Keratinocyte (primary cell): Measurements from ENCODE around the gene GID8. TPM values are rescaled to one million over a fixed set of nuclear protein-coding genes. Genes with fewer than 3 reads are reported as not detected.

Source experiments
- DNase-seq: peaks from one replicate; pipeline ENCODE4 v3.0.0-alpha.2; 2011; ENCODE audit warnings: low read depth, missing footprints, low spot score
- FAIRE-seq: peaks from 2 replicates; lab custom pipeline; 2011; peaks lifted over from hg19 to GRCh38; lab: Jason Lieb, UNC
- H2AFZ ChIP-seq: 2 replicates; pipeline ENCODE4 v1.6.0; 2012; ENCODE audit warnings: low read length, control low read depth, inconsistent platforms; ENCODE audit not compliant: control insufficient read depth
- H3K27ac ChIP-seq: 2 replicates; pipeline ENCODE4 v1.5.1; 2011; ENCODE audit warnings: low read length; ENCODE audit not compliant: control insufficient read depth, insufficient read depth
- H3K27me3 ChIP-seq: 3 replicates; pipeline ENCODE4 v1.6.0; 2011; ENCODE audit warnings: low read length; ENCODE audit not compliant: control insufficient read depth, insufficient read depth; ENCODE audit errors: extremely low read depth
- H3K36me3 ChIP-seq, 2 experiments: 2 replicates in 1 of 2; 3 replicates in 1 of 2; pipeline ENCODE4 v1.5.1; 2011; ENCODE audit warnings: low read length in 2 of 2, mild to moderate bottlenecking in 1 of 2; ENCODE audit not compliant: control insufficient read depth in 2 of 2, insufficient read depth in 2 of 2; ENCODE audit errors: extremely low read depth in 1 of 2
- H3K4me1 ChIP-seq: 3 replicates; pipeline ENCODE4 v1.5.1; 2011; ENCODE audit warnings: low read length; ENCODE audit not compliant: control insufficient read depth, insufficient read depth; ENCODE audit errors: extremely low read depth
- H3K4me2 ChIP-seq: 3 replicates; pipeline ENCODE4 v1.6.0; 2011; ENCODE audit warnings: low read depth, low read length; ENCODE audit not compliant: control insufficient read depth, insufficient read depth; ENCODE audit errors: extremely low read depth
- H3K4me3 ChIP-seq, 3 experiments: fragments of 200-600 bp in 1 of 3; sonication (generic) in 1 of 3; 2 replicates in 2 of 3; 3 replicates in 1 of 3; pipeline ENCODE4 v1.5.1; 2011 to 2016; ENCODE audit warnings: low read length in 3 of 3, mild to moderate bottlenecking in 3 of 3, control low read depth in 2 of 3, inconsistent platforms in 1 of 3, low read depth in 1 of 3, mixed read lengths in 1 of 3, mixed run types in 1 of 3, moderate library complexity in 1 of 3; ENCODE audit not compliant: control insufficient read depth in 2 of 3, insufficient read depth in 2 of 3; ENCODE audit errors: extremely low read depth in 1 of 3
- H3K79me2 ChIP-seq: 2 replicates; pipeline ENCODE4 v1.6.0; 2012; ENCODE audit warnings: low read length; ENCODE audit not compliant: control insufficient read depth, insufficient read depth
- H3K9ac ChIP-seq: 3 replicates; pipeline ENCODE4 v1.6.0; 2011; ENCODE audit warnings: low read length; ENCODE audit not compliant: control insufficient read depth, insufficient read depth; ENCODE audit errors: extremely low read depth
- H3K9me1 ChIP-seq: 3 replicates; pipeline ENCODE4 v1.6.0; 2011; ENCODE audit warnings: low read length; ENCODE audit not compliant: control insufficient read depth, insufficient read depth; ENCODE audit errors: extremely low read depth
- H3K9me3 ChIP-seq: 2 replicates; pipeline ENCODE4 v1.5.1; 2012; ENCODE audit warnings: low read depth, low read length; ENCODE audit not compliant: control insufficient read depth
- H4K20me1 ChIP-seq: 3 replicates; pipeline ENCODE4 v1.6.0; 2011; ENCODE audit warnings: low read length; ENCODE audit not compliant: control insufficient read depth, insufficient read depth; ENCODE audit errors: extremely low read depth
- EZH2 ChIP-seq: IDR thresholded peaks from one replicate; pipeline ENCODE4 v1.6.1; 2012; ENCODE audit warnings: inconsistent platforms, mild to moderate bottlenecking, low read length, moderate library complexity
- dilution Hi-C: fragments of 300-500 bp; cut with MboI; formaldehyde crosslinking; loops from one replicate; pipeline ENCODE4 v1.7.0; 2020; ENCODE audit warnings: low sequenced_read_pairs; ENCODE audit not compliant: extremely low pct_ligation_motif_present
- polyA plus RNA-seq, 5 experiments: library from polyadenylated mRNA; depleted of rRNA in 3 of 5; stranded (reverse) in 3 of 5; stranded (forward) in 1 of 5; unstranded in 1 of 5; fragments of >200 nt; gene quantifications; 1 replicate in 1 of 5; 2 replicates in 3 of 5; 3 replicates in 1 of 5; pipeline versions ENCODE4 v1.2.1 to v1.2.3, GENCODE V29; 2011 to 2012; ENCODE audit warnings: missing spikeins in 2 of 5, low read depth in 1 of 5, low replicate concordance in 1 of 5
- TF ChIP-seq, protein P1 (sequence below), 3 experiments: IDR thresholded peaks in 1 of 3; conservative IDR thresholded peaks in 1 of 3; optimal IDR thresholded peaks in 1 of 3; 2 replicates in 2 of 3; 3 replicates in 1 of 3; pipeline versions ENCODE3 to v1.5.1; 2011; ENCODE audit warnings: low read length in 3 of 3, mild to moderate bottlenecking in 3 of 3, moderate library complexity in 2 of 3, control low read depth in 1 of 3, inconsistent platforms in 1 of 3; ENCODE audit not compliant: insufficient read depth in 2 of 3; ENCODE audit errors: extremely low read depth in 1 of 3

Gene GID8
- polyA plus RNA-seq, 1 donor (not counting 4 experiments of a cell fraction or from before 2014, with no cell fraction given): 23.7 TPM

DNA sequence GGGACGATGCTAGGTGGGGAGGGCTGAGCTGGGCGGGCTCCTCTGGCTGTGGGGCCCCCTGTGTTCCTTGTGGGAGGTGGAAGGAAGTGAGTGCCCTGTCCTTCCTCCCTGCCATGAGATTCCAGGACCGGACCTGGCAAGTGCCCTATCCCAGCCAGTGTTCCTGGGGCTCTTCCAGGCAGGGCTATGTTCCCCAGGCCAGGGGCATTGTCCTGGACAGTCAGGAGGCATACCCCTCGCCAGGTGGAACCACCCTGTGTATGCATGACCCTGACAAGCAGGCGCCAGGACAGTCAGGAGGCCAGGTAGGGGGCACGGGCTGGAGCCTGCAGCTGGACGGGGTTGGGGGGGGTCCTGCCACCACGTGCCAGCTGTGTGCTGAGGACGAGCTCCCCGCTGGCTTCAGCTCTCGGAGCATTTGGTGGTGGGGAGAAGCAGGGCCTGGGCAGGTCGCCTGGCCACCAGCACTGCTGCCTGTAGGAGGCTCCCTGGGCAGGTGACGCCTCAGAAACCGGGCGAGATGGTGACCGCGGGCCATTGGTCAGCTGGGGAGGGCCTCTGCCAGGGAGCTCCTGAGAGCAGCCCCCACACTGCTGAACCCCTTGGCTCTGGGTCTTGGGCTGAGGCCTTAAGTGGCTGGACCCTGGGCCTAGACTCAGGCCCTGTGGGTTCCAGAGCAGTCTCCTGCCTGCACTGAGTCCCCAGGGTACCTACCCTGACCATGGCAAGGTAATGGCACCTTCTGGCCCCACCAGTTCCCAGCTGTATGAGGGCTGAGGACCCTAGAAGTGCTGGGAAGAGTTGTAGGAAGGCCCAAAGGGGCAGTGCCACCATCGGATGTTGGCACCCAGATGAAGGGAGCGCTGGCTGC is 15.3 kb downstream of the GID8 start:
- Histone ChIP-seq H3K9me1 (no peaks in the 10 kb centered on the region), H3K4me2 (peak overlapping the region; percentile 37), H3K36me3 (peaks cover 0 to 5% of the 10 kb centered on the region in 2 experiments), H3K27ac (no peak overlapping the region), H3K4me3 (no peak overlapping the region), H4K20me1 (no peaks in the 10 kb centered on the region), H3K79me2 (no peaks in the 10 kb centered on the region), H2AFZ (peak overlapping the region; percentile 22), H3K27me3 (peaks cover 4% of the 10 kb centered on the region), H3K9me3 (no peaks in the 10 kb centered on the region), H3K9ac (no peak overlapping the region), H3K4me1 (peaks cover 3% of the 10 kb centered on the region)
- no peak for FAIRE-seq
- dilution Hi-C loops: no loop called here
- DNase-seq: no peak
- TF ChIP-seq, protein P1, sequence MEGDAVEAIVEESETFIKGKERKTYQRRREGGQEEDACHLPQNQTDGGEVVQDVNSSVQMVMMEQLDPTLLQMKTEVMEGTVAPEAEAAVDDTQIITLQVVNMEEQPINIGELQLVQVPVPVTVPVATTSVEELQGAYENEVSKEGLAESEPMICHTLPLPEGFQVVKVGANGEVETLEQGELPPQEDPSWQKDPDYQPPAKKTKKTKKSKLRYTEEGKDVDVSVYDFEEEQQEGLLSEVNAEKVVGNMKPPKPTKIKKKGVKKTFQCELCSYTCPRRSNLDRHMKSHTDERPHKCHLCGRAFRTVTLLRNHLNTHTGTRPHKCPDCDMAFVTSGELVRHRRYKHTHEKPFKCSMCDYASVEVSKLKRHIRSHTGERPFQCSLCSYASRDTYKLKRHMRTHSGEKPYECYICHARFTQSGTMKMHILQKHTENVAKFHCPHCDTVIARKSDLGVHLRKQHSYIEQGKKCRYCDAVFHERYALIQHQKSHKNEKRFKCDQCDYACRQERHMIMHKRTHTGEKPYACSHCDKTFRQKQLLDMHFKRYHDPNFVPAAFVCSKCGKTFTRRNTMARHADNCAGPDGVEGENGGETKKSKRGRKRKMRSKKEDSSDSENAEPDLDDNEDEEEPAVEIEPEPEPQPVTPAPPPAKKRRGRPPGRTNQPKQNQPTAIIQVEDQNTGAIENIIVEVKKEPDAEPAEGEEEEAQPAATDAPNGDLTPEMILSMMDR (optimal IDR thresholded peaks at IDR 0.05 in 1 of 3, IDR thresholded peaks at IDR 0.05 in 1 of 3, conservative IDR thresholded peaks at IDR 0.05 in 1 of 3; ENCODE audit: extremely low read depth in 1 of 3, insufficient read depth in 2 of 3, low read length in 3 of 3): no peak
- TF ChIP-seq EZH2: no peak

DNA sequence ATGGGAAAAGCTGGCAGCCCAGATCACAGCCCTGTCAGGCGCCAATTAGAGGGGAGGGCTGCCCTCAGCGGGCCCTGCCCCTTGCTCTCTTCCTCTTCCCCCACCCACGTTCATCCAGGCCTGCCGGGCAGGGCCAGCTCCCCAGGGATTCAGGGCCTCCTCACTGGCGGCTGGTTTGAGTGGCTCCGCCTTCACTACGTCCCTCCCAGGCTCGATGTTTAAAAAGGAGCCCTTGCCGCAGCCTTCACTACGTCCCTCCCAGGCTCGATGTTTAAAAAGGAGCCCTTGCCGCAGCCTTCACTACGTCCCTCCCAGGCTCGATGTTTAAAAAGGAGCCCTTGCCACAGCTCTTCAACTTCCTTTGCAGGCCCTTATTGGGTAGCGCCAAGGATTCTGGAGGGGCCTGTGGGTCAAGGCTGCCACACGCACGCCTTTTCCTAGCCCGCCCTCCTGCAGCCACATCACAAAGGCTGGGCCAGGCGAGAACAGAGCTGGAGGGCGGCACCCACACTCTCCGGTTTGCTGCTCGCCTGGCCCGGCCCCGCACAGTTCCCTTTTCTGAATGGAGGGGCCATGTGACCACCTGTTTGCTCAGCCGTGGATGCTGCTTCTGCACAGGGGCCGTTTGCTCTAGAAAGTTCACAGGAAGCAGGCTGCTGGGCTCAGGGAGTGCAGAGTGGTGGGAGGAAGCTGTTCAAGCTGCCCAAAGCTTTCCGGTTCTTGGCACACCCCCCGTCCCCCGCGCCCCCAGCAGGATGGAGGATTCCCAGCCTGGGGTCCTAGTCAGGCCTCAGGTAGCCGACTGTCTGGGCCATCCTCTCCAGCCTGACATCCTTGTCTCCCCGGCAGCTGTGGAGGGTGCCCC is 16.1 kb downstream of the GID8 start:
- Histone ChIP-seq H3K4me1 (peaks cover 3% of the 10 kb centered on the region), H4K20me1 (no peaks in the 10 kb centered on the region), H2AFZ (peak overlapping the region; percentile 22), H3K79me2 (no peaks in the 10 kb centered on the region), H3K9ac (no peak overlapping the region), H3K4me3 (no peak overlapping the region), H3K9me1 (no peaks in the 10 kb centered on the region), H3K4me2 (peak overlapping the region; percentile 37), H3K9me3 (no peaks in the 10 kb centered on the region), H3K27ac (no peak overlapping the region), H3K36me3 (peaks cover 0 to 3% of the 10 kb centered on the region in 2 experiments), H3K27me3 (peaks cover 7% of the 10 kb centered on the region)
- dilution Hi-C loops: no loop called here
- FAIRE-seq (no peak), DNase-seq (no peak)
- TF ChIP-seq, protein P1 (optimal IDR thresholded peaks at IDR 0.05 in 1 of 3, IDR thresholded peaks at IDR 0.05 in 1 of 3, conservative IDR thresholded peaks at IDR 0.05 in 1 of 3; ENCODE audit: extremely low read depth in 1 of 3, insufficient read depth in 2 of 3, low read length in 3 of 3): no peak
- TF ChIP-seq EZH2: no peak
